Adrenal gland (tissue), 12 donors: ENCODE results near the gene IFNA8. TPM values are rescaled to one million over a fixed set of nuclear protein-coding genes. Genes with fewer than 3 reads are reported as not detected.
A peak's percentile ranks its signal among the peaks of the same experiment; 100 is the strongest.

Experiments
- DNase-seq, 7 donors: peaks; one replicate each; pipeline ENCODE4 v3.0.0-alpha.2; 2019 to 2020
- H3K27ac ChIP-seq, 5 donors: fragments of 200-600 bp; sonication (generic) in 4 of 5; 1 replicate in 3 of 5; 2 replicates in 2 of 5; pipeline versions ENCODE4 v1.5.1 to v1.8.0; 2016 to 2020; ENCODE audit warnings: mild to moderate bottlenecking in 1 of 5
- H3K27me3 ChIP-seq: fragments of 200-600 bp; 2 replicates; pipeline ENCODE4 v1.8.0; 2021
- H3K36me3 ChIP-seq, 2 donors: fragments of 200-600 bp; replicated peaks in 1 of 2; 1 replicate in 1 of 2; 2 replicates in 1 of 2; pipeline versions ENCODE4 v1.5.1 to v1.8.0; 2018 to 2022
- H3K4me1 ChIP-seq, 2 donors: fragments of 200-600 bp; replicated peaks in 1 of 2; 1 replicate in 1 of 2; 2 replicates in 1 of 2; pipeline versions ENCODE4 v1.5.1 to v1.8.0; 2018 to 2021
- H3K4me3 ChIP-seq, 4 donors: fragments of 200-600 bp; sonication (generic) in 3 of 4; one replicate each; pipeline ENCODE4 v1.5.1; 2016 to 2018
- H3K9me3 ChIP-seq, 3 donors: fragments of 200-600 bp; sonication (generic) in 1 of 3; replicated peaks in 1 of 3; 1 replicate in 2 of 3; 2 replicates in 1 of 3; pipeline versions ENCODE4 v1.5.1 to v1.8.0; 2016 to 2021
- POLR2A ChIP-seq, 2 donors: fragments of 450-650 bp; IDR thresholded peaks; one replicate each; pipeline ENCODE4 v1.6.1; 2017; ENCODE audit warnings: antibody characterized with exemption in 2 of 2, mild to moderate bottlenecking in 2 of 2, moderate library complexity in 1 of 2
- WGBS, 4 donors: extraction: QIAGEN DNeasy Blood & Tissue Kit in 2 of 4; methylation state at CpG; one replicate each; pipeline versions ENCODE4 v1.1.5 to v1.1.7; 2013 to 2017; 5-methylcytosine and 5-hydroxymethylcytosine counted together
- intact Hi-C, 2 donors: fragments of 100-400 bp; cut with DNase I; formaldehyde crosslinking; loops; one replicate each; pipeline versions ENCODE4 v1.14.1 to v1.15.0; 2022 to 2023
- polyA plus RNA-seq, 3 donors: library from polyadenylated mRNA; stranded (reverse); fragments of 200-250 nt in 2 of 3; fragments of 350-450 nt in 1 of 3; fragmentation: Illumina TruSeq in 1 of 3; extraction: RNeasy Lipid Tissue Mini Kit (QIAGEN cat#74804) in 1 of 3; gene quantifications; one replicate each; pipeline ENCODE4 v1.2.3, GENCODE V29; 2013 to 2014
- total RNA-seq, 9 donors: library from RNA; depleted of rRNA in 4 of 9; stranded (reverse); fragments of >200 nt in 4 of 9; fragments of 120-200 nt in 1 of 9; fragmentation: NEBNext Ultra II Directional in 1 of 9; extraction: Animal tissue kit (Norgen Biotek cat#: 25700) in 1 of 9; gene quantifications; one replicate each; pipeline versions ENCODE4 v1.1.0 to v1.2.4, GENCODE V29; 2013 to 2023
- TF ChIP-seq, protein P1 (sequence below), 6 experiments: fragments of 450-650 bp in 4 of 6; fragments of 200-600 bp in 2 of 6; sonication (generic) in 1 of 6; IDR thresholded peaks; 1 replicate in 5 of 6; 2 replicates in 1 of 6; pipeline versions ENCODE4 v1.5.1 to v1.8.0; 2016 to 2021; ENCODE audit warnings: antibody characterized with exemption in 6 of 6, mild to moderate bottlenecking in 2 of 6, moderate library complexity in 1 of 6
- donor health status: healthy with polysubstance abuse.
- donor health status: Bipolar disorder and iron deficiency.
- donor health status: DM: yes; HTN: yes; CAD: no.
- donor health status: DM: no; HTN: no; CAD: no.
- donor health status: DM: no; HTN: no; CAD: no.
- donor health status: DM: yes; HTN: yes; CAD: no.

The IFNA8 gene
- total and polyA plus RNA-seq, 12 donors: not detected

- Histone ChIP-seq H3K27me3 (peaks cover 29% of the 10 kb centered on the region), H3K36me3 (no peaks in the 10 kb centered on the region), H3K9me3 (no peaks in the 10 kb centered on the region), H3K27ac (no peak overlapping the region), H3K4me3 (peak overlapping the region in 1 of 4 donors; percentile 16), H3K4me1 (peaks cover 0 to 9% of the 10 kb centered on the region in 2 donors)
- WGBS, 4 donors: 2 to 7% (median 4%) methylated on average over 36 to 53 of the region's 53 CpGs
- DNase-seq: no peak
- intact Hi-C loops: no loop called here
- no peak for TF ChIP-seq POLR2A (IDR thresholded peaks at IDR 0.05)
- TF ChIP-seq, protein P1, sequence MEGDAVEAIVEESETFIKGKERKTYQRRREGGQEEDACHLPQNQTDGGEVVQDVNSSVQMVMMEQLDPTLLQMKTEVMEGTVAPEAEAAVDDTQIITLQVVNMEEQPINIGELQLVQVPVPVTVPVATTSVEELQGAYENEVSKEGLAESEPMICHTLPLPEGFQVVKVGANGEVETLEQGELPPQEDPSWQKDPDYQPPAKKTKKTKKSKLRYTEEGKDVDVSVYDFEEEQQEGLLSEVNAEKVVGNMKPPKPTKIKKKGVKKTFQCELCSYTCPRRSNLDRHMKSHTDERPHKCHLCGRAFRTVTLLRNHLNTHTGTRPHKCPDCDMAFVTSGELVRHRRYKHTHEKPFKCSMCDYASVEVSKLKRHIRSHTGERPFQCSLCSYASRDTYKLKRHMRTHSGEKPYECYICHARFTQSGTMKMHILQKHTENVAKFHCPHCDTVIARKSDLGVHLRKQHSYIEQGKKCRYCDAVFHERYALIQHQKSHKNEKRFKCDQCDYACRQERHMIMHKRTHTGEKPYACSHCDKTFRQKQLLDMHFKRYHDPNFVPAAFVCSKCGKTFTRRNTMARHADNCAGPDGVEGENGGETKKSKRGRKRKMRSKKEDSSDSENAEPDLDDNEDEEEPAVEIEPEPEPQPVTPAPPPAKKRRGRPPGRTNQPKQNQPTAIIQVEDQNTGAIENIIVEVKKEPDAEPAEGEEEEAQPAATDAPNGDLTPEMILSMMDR (IDR thresholded peaks at IDR 0.05): no peak
These were observed 6.3 kb upstream of the IFNA8 start for GRCh38 chr9:21402386-21403251.

DNA sequence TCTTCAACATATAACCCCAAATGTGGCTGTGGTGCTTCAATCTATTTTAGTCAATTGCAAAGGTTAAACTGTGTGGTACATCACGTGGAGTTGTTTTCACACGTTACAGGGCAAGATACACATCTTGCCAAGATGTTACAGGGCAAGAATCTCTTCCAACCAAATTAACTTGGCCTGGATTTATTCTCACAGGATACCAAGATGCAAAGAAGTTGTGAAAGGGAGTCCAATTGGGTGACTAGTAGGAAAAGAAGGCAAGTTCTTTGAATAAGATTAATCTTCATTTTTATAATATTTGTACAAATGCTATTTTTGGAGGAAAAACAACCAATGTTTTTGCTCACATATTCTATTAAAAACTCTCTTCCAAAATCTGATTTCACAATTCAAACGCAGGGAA, 4.8 kb upstream of the IFNA8 start:
- H3K27ac ChIP-seq: no peak overlapping the region
- peaks cover 25% of the 10 kb centered on the region for H3K27me3 ChIP-seq
- DNase-seq: no peak
- peaks cover 0 to 9% of the 10 kb centered on the region in 2 donors for H3K4me1 ChIP-seq
- no peaks in the 10 kb centered on the region for H3K9me3 ChIP-seq
- intact Hi-C loops: no loop called here
- H3K36me3 ChIP-seq: no peaks in the 10 kb centered on the region
- WGBS, 4 donors: 58 to 70% (median 62%) methylated on average over 3 of the region's 3 CpGs
- TF ChIP-seq, protein P1 (IDR thresholded peaks at IDR 0.05): no peak
- no peak for TF ChIP-seq POLR2A (IDR thresholded peaks at IDR 0.05)
- no peak overlapping the region for H3K4me3 ChIP-seq

DNA sequence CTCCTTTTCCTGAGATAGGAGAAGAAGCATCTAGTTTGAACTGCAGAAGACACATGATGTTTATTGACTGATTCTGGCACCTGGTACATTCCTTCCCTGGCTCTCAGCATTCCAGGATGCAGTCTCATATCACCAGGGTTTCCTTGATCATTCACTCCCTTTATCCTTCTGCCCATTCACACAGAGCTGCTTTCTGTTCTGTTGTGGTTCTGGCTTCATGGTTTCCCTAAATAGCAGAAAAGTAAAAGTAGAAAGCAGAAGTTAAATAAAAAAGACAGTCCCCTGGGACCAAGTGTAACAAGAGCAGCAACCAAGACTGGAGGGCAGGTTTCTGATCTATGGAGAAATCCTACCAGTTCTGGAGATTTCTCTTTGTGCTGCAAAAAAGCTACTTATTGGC, 3.2 kb downstream of the IFNA8 start:
- Histone ChIP-seq H3K36me3 (no peaks in the 10 kb centered on the region), H3K27me3 (peaks cover 4% of the 10 kb centered on the region), H3K27ac (no peak overlapping the region), H3K4me1 (no peaks in the 10 kb centered on the region), H3K9me3 (no peaks in the 10 kb centered on the region), H3K4me3 (no peak overlapping the region)
- no peak for TF ChIP-seq POLR2A (IDR thresholded peaks at IDR 0.05)
- TF ChIP-seq, protein P1 (IDR thresholded peaks at IDR 0.05): no peak
- DNase-seq: no peak
- intact Hi-C loops: no loop called here

- 70 to 81% (median 76%) methylated on average over 4 of the region's 4 CpGs for WGBS, 4 donors
- no peak for DNase-seq
- H3K9me3 ChIP-seq: no peaks in the 10 kb centered on the region
- peaks cover 4% of the 10 kb centered on the region for H3K27me3 ChIP-seq
- H3K27ac ChIP-seq: no peak overlapping the region
- no peak overlapping the region for H3K4me3 ChIP-seq
- H3K36me3 ChIP-seq: no peaks in the 10 kb centered on the region
- no peaks in the 10 kb centered on the region for H3K4me1 ChIP-seq
- TF ChIP-seq, protein P1 (IDR thresholded peaks at IDR 0.05): no peak
- no peak for TF ChIP-seq POLR2A (IDR thresholded peaks at IDR 0.05)
- intact Hi-C loops: no loop called here
These were observed 4.2 kb downstream of the IFNA8 start for GRCh38 chr9:21413151-21413550.
